ENCODE measurements around the gene ARHGAP25. TPM values are rescaled to one million over a fixed set of nuclear protein-coding genes. Genes with fewer than 3 reads are reported as not detected.
A peak's percentile ranks its signal among the peaks of the same experiment; 100 is the strongest.

The ARHGAP25 gene
- total RNA-seq, 2 experiments from 2014 or later: 109 to 117 TPM

DNA sequence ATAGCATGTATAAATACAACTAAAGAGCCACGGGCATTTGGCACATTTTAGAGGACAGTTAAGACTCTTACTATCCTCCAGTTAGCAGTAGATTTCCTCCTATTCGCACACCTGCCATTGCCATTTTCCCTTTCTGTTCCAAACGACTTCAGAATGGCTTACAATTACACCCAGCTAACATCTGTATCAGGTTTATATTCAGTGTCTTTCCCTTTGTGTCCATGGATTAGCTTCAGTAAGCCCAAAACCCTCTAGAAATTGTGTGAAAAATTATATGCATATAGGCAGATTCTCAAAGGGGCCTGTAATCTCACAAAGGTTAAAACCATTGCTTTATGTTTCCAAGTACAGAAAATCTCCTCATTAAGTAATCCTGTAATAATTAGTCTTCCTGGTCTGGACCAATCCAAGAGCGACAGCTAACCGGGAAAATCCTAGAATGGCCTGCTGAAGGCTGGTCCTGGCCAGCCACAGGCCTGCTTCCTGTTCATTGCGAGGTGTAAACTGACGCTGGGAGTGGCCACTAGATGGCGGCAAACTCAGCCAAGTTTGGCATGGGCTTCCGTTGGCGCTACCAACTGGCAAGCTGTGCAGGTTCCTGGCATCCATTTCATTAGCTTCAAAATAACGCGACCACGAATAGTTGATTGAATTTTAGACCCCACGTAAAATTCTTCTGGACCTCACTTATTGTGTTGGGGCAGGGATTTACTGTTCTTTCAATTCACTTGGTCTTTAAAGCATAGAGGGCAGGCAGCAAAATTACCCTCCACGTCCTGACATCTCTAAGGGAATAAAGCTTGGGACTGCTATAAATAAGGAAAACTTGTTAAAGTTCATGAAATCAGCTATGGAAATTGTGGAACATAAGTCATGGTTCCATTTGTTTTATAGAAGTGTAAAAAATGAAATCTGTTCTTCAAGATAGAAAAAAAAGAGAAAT, 17.1 kb downstream of the ARHGAP25 start:
- peaks cover 2% of the 10 kb centered on the region for H3K9me3 Mint-ChIP-seq
- H3K27ac Mint-ChIP-seq: peak overlapping the region; percentile 84
- POLR2A ChIA-PET: interaction anchor here (0.8 to 1.8 kb wide), 10 partner anchors 9 to 174 kb away, joined by 3 to 9 read pairs (median 4); no protein-coding TSS in a partner anchor
- peaks cover 61% of the 10 kb centered on the region for H3K4me1 Mint-ChIP-seq
- H3K4me3 Mint-ChIP-seq: peak overlapping the region; percentile 60
- ATAC-seq (ENCODE audit: low read depth) (peak; percentile 90), DNase-seq (peak; percentile 88)
- H3K36me3 Mint-ChIP-seq: peaks cover 27% of the 10 kb centered on the region
- no peaks in the 10 kb centered on the region for H3K27me3 Mint-ChIP-seq

DNA sequence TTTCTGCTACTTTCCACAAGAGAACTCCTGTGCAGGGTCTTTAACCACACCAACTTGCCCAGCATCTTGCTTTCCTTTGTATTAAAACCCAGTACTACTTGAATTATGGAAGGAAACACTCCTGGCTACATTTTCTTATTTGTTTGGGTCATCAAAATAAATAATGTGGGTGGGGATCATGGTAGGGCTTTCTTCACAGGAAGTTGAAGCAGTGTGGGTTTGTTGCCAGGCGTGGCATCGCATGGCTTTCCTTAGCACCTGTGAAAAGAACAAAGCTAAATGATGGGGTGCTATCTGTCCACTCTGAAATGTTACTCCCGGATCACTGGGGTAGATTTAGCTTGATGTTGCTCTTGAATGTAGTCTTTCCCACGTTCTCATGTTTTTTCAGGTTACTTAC, 18.7 kb downstream of the ARHGAP25 start:
- DNase-seq: no peak
- peak; percentile 38 for ATAC-seq (ENCODE audit: low read depth)
- H3K4me3 Mint-ChIP-seq: peak overlapping the region; percentile 11
- POLR2A ChIA-PET: interaction anchor here (0.7 to 1.3 kb wide), 4 partner anchors 12 to 562 kb away, joined by 3 to 8 read pairs (median 4); no protein-coding TSS in a partner anchor
- H3K27ac Mint-ChIP-seq: peak overlapping the region; percentile 68
- H3K27me3 Mint-ChIP-seq: no peaks in the 10 kb centered on the region
- peaks cover 8% of the 10 kb centered on the region for H3K9me3 Mint-ChIP-seq
- H3K4me1 Mint-ChIP-seq: peaks cover 52% of the 10 kb centered on the region
- peaks cover 35% of the 10 kb centered on the region for H3K36me3 Mint-ChIP-seq

GRCh38 chr2:68755071-68755470, 20.5 kb downstream of the ARHGAP25 start:
- Mint-ChIP-seq H3K4me3 (peak overlapping the region; percentile 26), H3K9me3 (peaks cover 8% of the 10 kb centered on the region), H3K27ac (peak overlapping the region; percentile 62), H3K4me1 (peaks cover 55% of the 10 kb centered on the region), H3K27me3 (no peaks in the 10 kb centered on the region), H3K36me3 (peaks cover 45% of the 10 kb centered on the region)
- DNase-seq (no peak), ATAC-seq (ENCODE audit: low read depth) (no peak)
- POLR2A ChIA-PET: no interaction called here

- DNase-seq: no peak
- no peak for ATAC-seq (ENCODE audit: low read depth)
- Mint-ChIP-seq H3K36me3 (peaks cover 45% of the 10 kb centered on the region), H3K9me3 (peaks cover 8% of the 10 kb centered on the region), H3K27me3 (no peaks in the 10 kb centered on the region), H3K4me3 (no peak overlapping the region), H3K27ac (no peak overlapping the region), H3K4me1 (peaks cover 58% of the 10 kb centered on the region)
- POLR2A ChIA-PET: no interaction called here
Measured at GRCh38 chr2:68756178-68756577, 21.6 kb downstream of the ARHGAP25 start.

GRCh38 chr2:68757081-68757480, 22.5 kb downstream of the ARHGAP25 start:
- Mint-ChIP-seq H3K4me1 (peaks cover 58% of the 10 kb centered on the region), H3K27me3 (no peaks in the 10 kb centered on the region), H3K27ac (no peak overlapping the region), H3K36me3 (peaks cover 45% of the 10 kb centered on the region), H3K4me3 (no peak overlapping the region), H3K9me3 (peaks cover 8% of the 10 kb centered on the region)
- ATAC-seq (ENCODE audit: low read depth): no peak
- no peak for DNase-seq
- POLR2A ChIA-PET: no interaction called here

DNA sequence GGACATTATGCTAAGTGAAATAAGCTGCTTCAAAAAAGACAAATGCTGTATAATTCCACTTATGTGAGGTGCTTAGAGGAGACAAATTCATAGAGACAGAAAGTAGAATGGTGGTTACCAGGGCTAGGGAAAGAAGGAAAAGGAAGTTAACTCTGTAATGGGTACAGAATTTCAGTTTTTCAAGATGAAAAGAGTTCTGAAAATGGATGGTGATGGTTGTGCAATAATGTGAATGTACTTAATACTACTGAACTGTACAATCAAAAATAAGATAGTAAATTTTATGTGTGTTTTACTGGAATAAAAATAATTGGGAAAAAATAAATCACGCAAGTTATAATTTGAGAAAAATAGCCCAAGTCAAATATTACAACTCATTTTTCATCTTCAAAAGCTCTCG, 27.5 kb downstream of the ARHGAP25 start:
- ATAC-seq (ENCODE audit: low read depth): no peak
- H3K36me3 Mint-ChIP-seq: peaks cover 21% of the 10 kb centered on the region

DNA sequence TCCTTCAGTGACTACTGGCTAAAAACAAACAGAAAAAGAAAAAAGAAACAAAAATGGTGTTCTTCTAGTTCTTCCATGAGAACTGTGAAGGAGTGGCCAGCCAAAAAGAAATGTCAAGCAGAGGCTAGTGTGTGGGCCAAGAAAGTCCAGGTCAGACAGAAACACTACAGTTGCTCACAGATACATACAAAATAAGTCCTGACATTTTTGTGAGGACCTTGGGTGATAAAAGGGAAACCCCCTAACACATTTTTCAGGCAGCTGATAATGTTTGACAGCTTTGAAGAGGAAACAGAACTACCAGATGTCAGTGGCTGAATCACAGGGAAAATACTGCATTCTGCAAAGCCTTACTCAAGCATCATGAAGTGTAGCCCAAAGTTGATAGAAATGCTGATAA, 28.1 kb downstream of the ARHGAP25 start:
- ATAC-seq (ENCODE audit: low read depth): peak; percentile 9
- peaks cover 17% of the 10 kb centered on the region for H3K36me3 Mint-ChIP-seq
- H3K27ac Mint-ChIP-seq: peak overlapping the region; percentile 80
- DNase-seq: no peak
- peaks cover 1% of the 10 kb centered on the region for H3K9me3 Mint-ChIP-seq
- H3K4me3 Mint-ChIP-seq: peak overlapping the region; percentile 39
- H3K4me1 Mint-ChIP-seq: peaks cover 69% of the 10 kb centered on the region
- H3K27me3 Mint-ChIP-seq: no peaks in the 10 kb centered on the region
- POLR2A ChIA-PET: interaction anchor here (1.2 kb wide), 1 partner anchor 12 kb away, joined by 5 read pairs; no protein-coding TSS in a partner anchor

More for the DNA sequence above, 27.5 kb downstream of the ARHGAP25 start:
- Mint-ChIP-seq H3K4me3 (peak overlapping the region; percentile 55), H3K27ac (peak overlapping the region; percentile 83), H3K27me3 (no peaks in the 10 kb centered on the region), H3K9me3 (peaks cover 2% of the 10 kb centered on the region), H3K4me1 (peaks cover 63% of the 10 kb centered on the region)
- no peak for DNase-seq
- POLR2A ChIA-PET: interaction anchor here (1.2 kb wide), 1 partner anchor 13 kb away, joined by 5 read pairs; no protein-coding TSS in a partner anchor

GRCh38 chr2:68764041-68764805, 29.6 kb downstream of the ARHGAP25 start:
- Mint-ChIP-seq H3K4me1 (peaks cover 76% of the 10 kb centered on the region), H3K4me3 (peak overlapping the region; percentile 93), H3K36me3 (peaks cover 4% of the 10 kb centered on the region), H3K9me3 (no peaks in the 10 kb centered on the region), H3K27me3 (no peaks in the 10 kb centered on the region), H3K27ac (peak overlapping the region; percentile 98)
- peak; percentile 46 for DNase-seq
- ATAC-seq (ENCODE audit: low read depth): no peak
- POLR2A ChIA-PET: interaction anchor here (0.6 to 2.0 kb wide), 8 partner anchors 11 to 144 kb away, joined by 3 to 22 read pairs (median 4); partner anchors contain the start of gene ARHGAP25

DNA sequence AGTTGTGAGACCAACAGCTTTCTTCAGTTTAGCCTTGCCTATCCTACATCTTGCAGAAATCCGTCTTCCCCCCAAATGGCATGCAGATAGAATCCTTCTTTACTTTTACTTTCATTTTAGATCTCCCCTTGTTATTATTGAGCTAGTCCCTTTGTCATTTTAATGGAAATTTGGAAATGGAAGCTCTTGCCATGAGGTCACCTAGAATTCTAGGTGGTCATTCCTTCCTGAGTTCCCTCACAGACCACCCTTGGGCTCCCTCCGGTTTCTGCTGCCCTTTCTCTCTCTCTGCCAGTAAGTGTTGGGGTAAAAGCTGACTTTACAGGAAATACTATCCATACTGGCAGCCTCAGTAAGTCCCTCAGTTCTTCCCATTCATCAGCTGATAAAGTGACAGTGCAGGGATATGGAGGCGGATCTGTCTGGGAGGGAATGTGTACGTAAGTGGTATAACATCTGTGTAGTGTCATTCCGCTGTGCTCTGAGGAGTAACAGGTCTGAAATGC, 30.2 kb downstream of the ARHGAP25 start:
- no peak for ATAC-seq (ENCODE audit: low read depth)
- Mint-ChIP-seq H3K27me3 (no peaks in the 10 kb centered on the region), H3K4me1 (peaks cover 79% of the 10 kb centered on the region), H3K36me3 (peaks cover under 1% of the 10 kb centered on the region), H3K27ac (peak overlapping the region; percentile 98), H3K9me3 (no peaks in the 10 kb centered on the region), H3K4me3 (peak overlapping the region; percentile 93)
- POLR2A ChIA-PET: interaction anchor here (0.9 to 2.0 kb wide), 7 partner anchors 10 to 144 kb away, joined by 3 to 22 read pairs (median 4); partner anchors contain the start of gene ARHGAP25
- no peak for DNase-seq

- POLR2A ChIA-PET: interaction anchor here (0.6 to 2.4 kb wide), 12 partner anchors 10 to 300 kb away, joined by 3 to 18 read pairs (median 5); partner anchors contain the start of genes ARHGAP25 and FBXO48
- no peak for DNase-seq
- peak overlapping the region; percentile 97 for H3K27ac Mint-ChIP-seq
- H3K4me1 Mint-ChIP-seq: peaks cover 85% of the 10 kb centered on the region
- peak; percentile 4 for ATAC-seq (ENCODE audit: low read depth)
- H3K4me3 Mint-ChIP-seq: peak overlapping the region; percentile 82
- H3K27me3 Mint-ChIP-seq: no peaks in the 10 kb centered on the region
- no peaks in the 10 kb centered on the region for H3K9me3 Mint-ChIP-seq
- H3K36me3 Mint-ChIP-seq: no peaks in the 10 kb centered on the region
Measured at GRCh38 chr2:68765739-68766375, 31.2 kb downstream of the ARHGAP25 start.

- DNase-seq (peak; percentile 64), ATAC-seq (ENCODE audit: low read depth) (peak; percentile 71)
- Mint-ChIP-seq H3K4me3 (peak overlapping the region; percentile 82), H3K4me1 (peaks cover 85% of the 10 kb centered on the region), H3K27ac (peak overlapping the region; percentile 97), H3K9me3 (no peaks in the 10 kb centered on the region), H3K27me3 (no peaks in the 10 kb centered on the region), H3K36me3 (no peaks in the 10 kb centered on the region)
- POLR2A ChIA-PET: interaction anchor here (0.6 to 2.4 kb wide), 12 partner anchors 9 to 300 kb away, joined by 3 to 18 read pairs (median 5); partner anchors contain the start of genes ARHGAP25 and FBXO48
Measured at GRCh38 chr2:68766376-68766845, 31.8 kb downstream of the ARHGAP25 start.
